Tibial nerve (tissue), 3 donors: ENCODE measurements around the gene ZNF574.

Source experiments
- CTCF ChIP-seq, 5 experiments: fragments of 200-600 bp in 3 of 5; fragments of 450-650 bp in 2 of 5; sonication (generic) in 3 of 5; IDR thresholded peaks; one replicate each; pipeline ENCODE4 v1.5.1; 2016 to 2019; ENCODE audit warnings: antibody characterized with exemption in 5 of 5, mild to moderate bottlenecking in 3 of 5, moderate library complexity in 2 of 5
- POLR2A ChIP-seq, 2 donors: fragments of 450-650 bp; IDR thresholded peaks; one replicate each; pipeline ENCODE4 v1.6.1; 2017; ENCODE audit warnings: antibody characterized with exemption in 2 of 2, mild to moderate bottlenecking in 2 of 2, moderate library complexity in 2 of 2

DNA sequence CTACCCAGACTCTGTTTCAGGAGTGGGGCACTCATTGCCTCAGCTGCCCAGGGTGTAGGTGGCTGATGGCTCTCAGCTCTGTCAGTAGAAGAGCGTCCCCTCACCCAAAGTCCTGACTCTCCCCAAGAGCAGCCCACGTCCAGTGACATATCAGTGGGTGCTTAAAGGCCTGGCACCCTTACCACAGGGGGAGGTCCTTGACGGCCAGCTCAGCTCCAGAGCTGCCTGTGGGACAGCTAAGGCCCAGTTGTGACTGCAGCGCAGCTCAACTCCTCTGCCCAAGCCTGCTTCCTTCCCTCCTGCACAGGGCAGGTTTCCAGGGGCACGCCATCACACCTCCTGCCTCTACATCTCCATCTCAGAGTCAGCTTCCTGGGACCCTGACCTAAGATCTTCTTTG is 38.3 kb upstream of the ZNF574 start:
- TF ChIP-seq CTCF (IDR thresholded peaks at IDR 0.05) (no peak), POLR2A (IDR thresholded peaks at IDR 0.05) (no peak)
